AG09319 (cell line): ENCODE results near the gene TSPAN18.

Source experiments
- DNase-seq: peaks from one replicate; pipeline ENCODE4 v3.0.0-alpha.2; 2010; ENCODE audit warnings: low read depth; ENCODE audit errors: extremely low read depth
- CTCF ChIP-seq: IDR thresholded peaks from 2 replicates; pipeline ENCODE4 v1.5.1; 2011; ENCODE audit warnings: low read depth, mild to moderate bottlenecking, inconsistent platforms, low read length, moderate library complexity

The TSPAN18 gene

GRCh38 chr11:44942029-44942955 is 215.5 kb downstream of the TSPAN18 start:
- DNase-seq: no peak
- TF ChIP-seq CTCF: no peak

GRCh38 chr11:44943118-44943517 is 216.4 kb downstream of the TSPAN18 start:
- no peak for TF ChIP-seq CTCF
- DNase-seq: no peak

- no peak for TF ChIP-seq CTCF
- no peak for DNase-seq
These were observed 216.9 kb downstream of the TSPAN18 start for GRCh38 chr11:44943696-44944095.

GRCh38 chr11:44944181-44944852 is 217.6 kb downstream of the TSPAN18 start:
- no peak for DNase-seq
- no peak; the same call in 1 of the 2 replicates for TF ChIP-seq CTCF

GRCh38 chr11:44944853-44945235 is 218.1 kb downstream of the TSPAN18 start:
- no peak for TF ChIP-seq CTCF
- no peak for DNase-seq

GRCh38 chr11:44945666-44946065 is 218.9 kb downstream of the TSPAN18 start:
- TF ChIP-seq CTCF: no peak
- DNase-seq: no peak

- no peak for TF ChIP-seq CTCF
- no peak for DNase-seq
These were observed 219.5 kb downstream of the TSPAN18 start for GRCh38 chr11:44946263-44946662.
